ENCODE results near the gene CIAO1.

GRCh38 chr2:96304606-96305005 is 38.6 kb downstream of the CIAO1 start:
- TF ChIP-seq POLR2A (IDR thresholded peaks at IDR 0.05; ENCODE audit: low read length) (no peak), CTCF (IDR thresholded peaks at IDR 0.05) (no peak), ZNF302 (CRISPR knock-in tag; IDR thresholded peaks at IDR 0.05) (no peak), NR3C1 (IDR thresholded peaks at IDR 0.05) (no peak), RAD21 (conservative IDR thresholded peaks at IDR 0.05 in 1 of 2, IDR thresholded peaks at IDR 0.05 in 1 of 2) (no peak), USF2 (IDR thresholded peaks at IDR 0.05) (no peak), REST (IDR thresholded peaks at IDR 0.05) (no peak), BHLHE40 (IDR thresholded peaks at IDR 0.05; ENCODE audit: low read depth, low read length) (no peak), EP300 (IDR thresholded peaks at IDR 0.05) (no peak), MAX (IDR thresholded peaks at IDR 0.05) (no peak)
